ENCODE data around the gene SHD. TPM values are rescaled to one million over a fixed set of nuclear protein-coding genes. Genes with fewer than 3 reads are reported as not detected.

The SHD gene
- total and polyA plus RNA-seq, 9 of the 15 experiments (the other 6 are each of a cell fraction or from before 2014, with no cell fraction given) = 0.05 to 0.62 (median 0.15) TPM; not detected in 5

DNA sequence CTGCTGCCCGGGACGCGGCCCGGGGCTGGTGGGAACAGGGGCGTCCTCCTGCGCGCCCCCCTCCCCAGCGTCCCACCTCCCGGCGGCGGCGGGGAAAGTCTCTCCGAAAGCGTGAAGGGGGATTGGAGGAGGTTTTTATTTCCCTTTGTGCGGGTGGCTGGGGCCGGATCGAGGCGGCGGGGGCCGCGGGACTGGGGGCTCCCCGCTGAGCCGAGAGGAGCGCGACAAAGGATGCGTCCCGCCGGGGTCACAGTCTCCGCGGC lies 132 bp downstream of the SHD start:
- Histone ChIP-seq H3K27ac (ENCODE audit: extremely low read depth, low read depth, low read length) (no peak overlapping the region), H3K27me3 (ENCODE audit: control insufficient read depth in 2 of 2, insufficient read depth in 2 of 2, low read length in 2 of 2) (peaks cover 16 to 24% of the 10 kb centered on the region in 2 experiments; a peak in 4 of 5 replicates), H3K79me2 (ENCODE audit: control insufficient read depth, insufficient read depth, low read length) (no peaks in the 10 kb centered on the region), H3K9me1 (ENCODE audit: control insufficient read depth, insufficient read depth, low read length) (no peaks in the 10 kb centered on the region), H3K9ac (ENCODE audit: insufficient read depth in 1 of 2, low read depth in 2 of 2, low read length in 2 of 2) (peak overlapping the region in 1 of 2 experiments; percentile 35; a peak in 1 of 4 replicates), H3K4me1 (replicated peaks in 1 of 2; ENCODE audit: control insufficient read depth in 2 of 2, insufficient read depth in 2 of 2, low read length in 2 of 2) (peaks cover 0 to 18% of the 10 kb centered on the region in 2 experiments; a peak in 4 of 5 replicates), H3K4me3 (no peak overlapping the region), H2AFZ (ENCODE audit: low read depth, low read length) (no peak overlapping the region), H3K4me2 (ENCODE audit: insufficient read depth, low read length) (no peak overlapping the region), H4K20me1 (replicated peaks; ENCODE audit: control insufficient read depth, insufficient read depth, low read length) (0 out of 2 replicates have a peak, but pooled peaks cover 5% of the 10 kb centered on the region), H3K9me3 (replicated peaks; ENCODE audit: control insufficient read depth, insufficient read depth, low read depth, low read length) (no peaks in the 10 kb centered on the region), H3K36me3 (ENCODE audit: control insufficient read depth, insufficient read depth, low read length) (no peaks in the 10 kb centered on the region)
- intact Hi-C loops (cut with micrococcal nuclease) (no loop called here), in situ Hi-C loops (cut with MboI) (loop anchor here (10.0 kb wide), 1 partner anchor 66 kb away; the partner anchor contains the start of gene MPND)
- ATAC-seq = no peak
- TF ChIP-seq, protein P1, sequence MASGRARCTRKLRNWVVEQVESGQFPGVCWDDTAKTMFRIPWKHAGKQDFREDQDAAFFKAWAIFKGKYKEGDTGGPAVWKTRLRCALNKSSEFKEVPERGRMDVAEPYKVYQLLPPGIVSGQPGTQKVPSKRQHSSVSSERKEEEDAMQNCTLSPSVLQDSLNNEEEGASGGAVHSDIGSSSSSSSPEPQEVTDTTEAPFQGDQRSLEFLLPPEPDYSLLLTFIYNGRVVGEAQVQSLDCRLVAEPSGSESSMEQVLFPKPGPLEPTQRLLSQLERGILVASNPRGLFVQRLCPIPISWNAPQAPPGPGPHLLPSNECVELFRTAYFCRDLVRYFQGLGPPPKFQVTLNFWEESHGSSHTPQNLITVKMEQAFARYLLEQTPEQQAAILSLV (tag; IDR thresholded peaks at IDR 0.05) = no peak
- TF ChIP-seq, protein P2, sequence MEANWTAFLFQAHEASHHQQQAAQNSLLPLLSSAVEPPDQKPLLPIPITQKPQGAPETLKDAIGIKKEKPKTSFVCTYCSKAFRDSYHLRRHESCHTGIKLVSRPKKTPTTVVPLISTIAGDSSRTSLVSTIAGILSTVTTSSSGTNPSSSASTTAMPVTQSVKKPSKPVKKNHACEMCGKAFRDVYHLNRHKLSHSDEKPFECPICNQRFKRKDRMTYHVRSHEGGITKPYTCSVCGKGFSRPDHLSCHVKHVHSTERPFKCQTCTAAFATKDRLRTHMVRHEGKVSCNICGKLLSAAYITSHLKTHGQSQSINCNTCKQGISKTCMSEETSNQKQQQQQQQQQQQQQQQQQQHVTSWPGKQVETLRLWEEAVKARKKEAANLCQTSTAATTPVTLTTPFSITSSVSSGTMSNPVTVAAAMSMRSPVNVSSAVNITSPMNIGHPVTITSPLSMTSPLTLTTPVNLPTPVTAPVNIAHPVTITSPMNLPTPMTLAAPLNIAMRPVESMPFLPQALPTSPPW (CRISPR knock-in tag; IDR thresholded peaks at IDR 0.05) = peak; percentile 12; the same call in 1 of the 2 replicates
- ChIA-PET CTCF (ENCODE audit: low intra/inter-chr PET ratio) (no interaction called here), POLR2A (interaction anchor here (0.6 kb wide), 1 partner anchor 165 kb away, joined by 3 read pairs; no protein-coding TSS in a partner anchor)
- WGBS (ENCODE audit: insufficient coverage, low coverage, missing lambda C conversion rate) = 3% methylated on average over 8 of the region's 30 CpGs
- BruUV-seq (replicated peaks) = no TSS peak
- peak in 1 of 4 experiments; percentile 50 for DNase-seq (ENCODE audit: extremely low read depth in 1 of 4, low spot score in 3 of 4)
- FAIRE-seq = no peak
